ENCODE data around the gene ZNF618. TPM values are rescaled to one million over a fixed set of nuclear protein-coding genes. Genes with fewer than 3 reads are reported as not detected.

Gene ZNF618
- total and polyA plus RNA-seq, 7 donors, result 0.92 to 8.0 (median 2.3) TPM

- Histone ChIP-seq H3K27ac (no peak overlapping the region), H3K9me3 (no peaks in the 10 kb centered on the region), H3K27me3 (no peaks in the 10 kb centered on the region), H3K4me3 (no peak overlapping the region), H3K36me3 (peaks cover 0 to 4% (median 0%) of the 10 kb centered on the region in 4 donors), H3K4me1 (peaks cover 0 to 6% (median 2%) of the 10 kb centered on the region in 4 donors)
- TF ChIP-seq CTCF (IDR thresholded peaks at IDR 0.05) (no peak), EP300 (IDR thresholded peaks at IDR 0.05) (no peak)
- peak; percentile 46 for DNase-seq
- WGBS, 2 donors, result 87 to 95% methylated on average over 18 of the region's 18 CpGs
- intact Hi-C loops (cut with DNase I), result no loop called here
These were observed 132.0 kb downstream of the ZNF618 start for GRCh38 chr9:114007991-114008666.

GRCh38 chr9:114008667-114009410 is 132.7 kb downstream of the ZNF618 start:
- Histone ChIP-seq H3K9me3 (peaks cover 0 to 1% (median 0%) of the 10 kb centered on the region in 4 donors), H3K4me1 (peaks cover 0 to under 1% (median 0%) of the 10 kb centered on the region in 4 donors), H3K4me3 (no peak overlapping the region), H3K27me3 (no peaks in the 10 kb centered on the region), H3K27ac (no peak overlapping the region), H3K36me3 (peaks cover 0 to 4% (median 0%) of the 10 kb centered on the region in 4 donors)
- intact Hi-C loops (cut with DNase I), result no loop called here
- no peak for TF ChIP-seq EP300 (IDR thresholded peaks at IDR 0.05)
- no peak for TF ChIP-seq POLR2AphosphoS5 (IDR thresholded peaks at IDR 0.05)
- TF ChIP-seq POLR2A (IDR thresholded peaks at IDR 0.05), result no peak
- no peak for TF ChIP-seq CTCF (IDR thresholded peaks at IDR 0.05)
- DNase-seq, result peak; percentile 35
- 94% methylated on average over 9 of the region's 9 CpGs for WGBS, 2 donors

GRCh38 chr9:114011313-114011712 is 135.2 kb downstream of the ZNF618 start:
- intact Hi-C loops (cut with DNase I), result no loop called here
- no peak overlapping the region for H3K27ac ChIP-seq
- peaks cover 0 to 3% (median 0%) of the 10 kb centered on the region in 4 donors for H3K9me3 ChIP-seq
- 91 to 94% methylated on average over 9 of the region's 9 CpGs for WGBS, 2 donors
- DNase-seq, result no peak
- H3K4me1 ChIP-seq, result no peaks in the 10 kb centered on the region
- peaks cover 0 to 4% (median 0%) of the 10 kb centered on the region in 4 donors for H3K36me3 ChIP-seq
- H3K27me3 ChIP-seq, result no peaks in the 10 kb centered on the region
- no peak overlapping the region for H3K4me3 ChIP-seq
- no peak for TF ChIP-seq EP300 (IDR thresholded peaks at IDR 0.05)

GRCh38 chr9:114012126-114012525 is 136.0 kb downstream of the ZNF618 start:
- Histone ChIP-seq H3K27ac (no peak overlapping the region), H3K27me3 (no peaks in the 10 kb centered on the region), H3K36me3 (peaks cover 0 to 12% (median 0%) of the 10 kb centered on the region in 4 donors), H3K4me3 (no peak overlapping the region), H3K4me1 (no peaks in the 10 kb centered on the region), H3K9me3 (peaks cover 0 to 3% (median 0%) of the 10 kb centered on the region in 4 donors)
- DNase-seq, result peak; percentile 42
- intact Hi-C loops (cut with DNase I), result no loop called here
- TF ChIP-seq CTCF (IDR thresholded peaks at IDR 0.05) (no peak), EP300 (IDR thresholded peaks at IDR 0.05) (no peak), POLR2AphosphoS5 (IDR thresholded peaks at IDR 0.05) (no peak), POLR2A (IDR thresholded peaks at IDR 0.05) (no peak)
- 82 to 93% methylated on average over 2 of the region's 2 CpGs for WGBS, 2 donors

GRCh38 chr9:114014044-114014443 is 137.9 kb downstream of the ZNF618 start:
- peaks cover 0 to 28% (median 0%) of the 10 kb centered on the region in 4 donors for H3K36me3 ChIP-seq
- no peak for TF ChIP-seq CTCF (IDR thresholded peaks at IDR 0.05)
- no peak for TF ChIP-seq POLR2AphosphoS5 (IDR thresholded peaks at IDR 0.05)
- TF ChIP-seq POLR2A (IDR thresholded peaks at IDR 0.05), result no peak
- TF ChIP-seq EP300 (IDR thresholded peaks at IDR 0.05), result no peak
- H3K4me1 ChIP-seq, result no peaks in the 10 kb centered on the region
- no peak overlapping the region for H3K4me3 ChIP-seq
- no peak for DNase-seq
- intact Hi-C loops (cut with DNase I), result no loop called here
- no peaks in the 10 kb centered on the region for H3K27me3 ChIP-seq
- peaks cover 0 to 3% (median 0%) of the 10 kb centered on the region in 4 donors for H3K9me3 ChIP-seq
- H3K27ac ChIP-seq, result no peak overlapping the region
